ENCODE measurements around the gene NUDT21. TPM values are rescaled to one million over a fixed set of nuclear protein-coding genes. Genes with fewer than 3 reads are reported as not detected.

NUDT21 gene
- total RNA-seq, 6 donors from 2014 or later = 28.3 to 88.2 (median 51.7) TPM

DNA sequence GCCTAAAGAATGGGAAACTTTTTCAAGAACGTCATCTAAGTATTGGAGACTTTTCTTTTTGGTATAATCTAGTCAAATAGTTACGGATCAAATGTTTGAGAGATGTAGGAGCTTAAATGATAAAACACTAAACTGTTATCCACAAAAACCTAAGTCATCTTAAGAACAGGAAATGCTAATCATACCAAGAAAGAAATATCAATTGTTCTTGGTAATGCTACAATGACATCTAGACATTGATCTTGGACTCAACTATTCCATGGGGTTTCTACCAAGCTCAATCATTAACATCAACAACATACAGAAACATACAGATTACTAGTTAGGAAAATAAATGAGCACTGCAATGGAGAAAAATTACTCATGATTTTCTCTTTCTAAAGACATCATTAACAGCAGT lies 3.8 kb downstream of the NUDT21 start:
- H3K27ac ChIP-seq = no peak overlapping the region
- no peaks in the 10 kb centered on the region for H3K27me3 ChIP-seq
- no peaks in the 10 kb centered on the region for H3K9me3 ChIP-seq
- H3K4me3 ChIP-seq = no peak overlapping the region
- no peak for DNase-seq
- H3K4me1 ChIP-seq = peaks cover 13 to 23% (median 21%) of the 10 kb centered on the region in 4 donors
- 88% methylated on average over 2 of the region's 2 CpGs for WGBS, 2 donors
- peaks cover 3 to 50% (median 12%) of the 10 kb centered on the region in 4 donors for H3K36me3 ChIP-seq
- no peak for TF ChIP-seq EP300 (IDR thresholded peaks at IDR 0.05)
- TF ChIP-seq POLR2A (IDR thresholded peaks at IDR 0.05) = no peak
- ATAC-seq (ENCODE audit: low FRiP score in 2 of 2) = no peak

DNA sequence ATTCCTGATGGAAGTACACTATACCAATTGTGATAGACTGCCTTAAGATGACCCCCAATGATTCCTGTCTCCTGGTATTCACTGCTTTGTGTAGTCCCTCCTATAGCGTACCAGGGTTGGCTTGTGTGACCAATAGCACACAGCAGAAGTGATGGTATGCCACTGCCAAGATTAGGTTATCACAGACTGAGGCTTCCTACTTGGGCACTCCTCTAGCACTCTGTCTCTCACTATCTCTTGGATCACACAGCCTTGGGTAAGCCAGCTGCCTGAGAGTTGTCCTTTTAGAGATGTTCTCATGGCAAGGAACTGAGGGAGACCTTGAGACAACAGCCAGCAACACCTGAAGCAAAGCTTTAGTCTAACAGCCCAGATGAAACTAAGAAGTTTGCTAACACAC lies 13.1 kb downstream of the NUDT21 start:
- DNase-seq (no peak), ATAC-seq (ENCODE audit: low FRiP score in 2 of 2) (no peak)
- Histone ChIP-seq H3K36me3 (peaks cover 13 to 72% (median 25%) of the 10 kb centered on the region in 4 donors), H3K4me1 (no peaks in the 10 kb centered on the region), H3K27ac (no peak overlapping the region), H3K9me3 (no peaks in the 10 kb centered on the region), H3K27me3 (no peaks in the 10 kb centered on the region), H3K4me3 (no peak overlapping the region)
- TF ChIP-seq POLR2A (IDR thresholded peaks at IDR 0.05) = no peak
- TF ChIP-seq POLR2AphosphoS5 (IDR thresholded peaks at IDR 0.05) = no peak
- 94 to 100% methylated on average over 1 of the region's 1 CpG for WGBS, 2 donors

GRCh38 chr16:56436258-56436657 lies 14.9 kb downstream of the NUDT21 start:
- no peak for TF ChIP-seq POLR2A (IDR thresholded peaks at IDR 0.05)
- no peak for TF ChIP-seq POLR2AphosphoS5 (IDR thresholded peaks at IDR 0.05)
- TF ChIP-seq, protein P1, sequence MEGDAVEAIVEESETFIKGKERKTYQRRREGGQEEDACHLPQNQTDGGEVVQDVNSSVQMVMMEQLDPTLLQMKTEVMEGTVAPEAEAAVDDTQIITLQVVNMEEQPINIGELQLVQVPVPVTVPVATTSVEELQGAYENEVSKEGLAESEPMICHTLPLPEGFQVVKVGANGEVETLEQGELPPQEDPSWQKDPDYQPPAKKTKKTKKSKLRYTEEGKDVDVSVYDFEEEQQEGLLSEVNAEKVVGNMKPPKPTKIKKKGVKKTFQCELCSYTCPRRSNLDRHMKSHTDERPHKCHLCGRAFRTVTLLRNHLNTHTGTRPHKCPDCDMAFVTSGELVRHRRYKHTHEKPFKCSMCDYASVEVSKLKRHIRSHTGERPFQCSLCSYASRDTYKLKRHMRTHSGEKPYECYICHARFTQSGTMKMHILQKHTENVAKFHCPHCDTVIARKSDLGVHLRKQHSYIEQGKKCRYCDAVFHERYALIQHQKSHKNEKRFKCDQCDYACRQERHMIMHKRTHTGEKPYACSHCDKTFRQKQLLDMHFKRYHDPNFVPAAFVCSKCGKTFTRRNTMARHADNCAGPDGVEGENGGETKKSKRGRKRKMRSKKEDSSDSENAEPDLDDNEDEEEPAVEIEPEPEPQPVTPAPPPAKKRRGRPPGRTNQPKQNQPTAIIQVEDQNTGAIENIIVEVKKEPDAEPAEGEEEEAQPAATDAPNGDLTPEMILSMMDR (IDR thresholded peaks at IDR 0.05) = no peak
- TF ChIP-seq EP300 (IDR thresholded peaks at IDR 0.05) = no peak
- H3K4me3 ChIP-seq = no peak overlapping the region
- ATAC-seq (ENCODE audit: low FRiP score in 2 of 2) = no peak
- H3K27me3 ChIP-seq = no peaks in the 10 kb centered on the region
- no peak for DNase-seq
- H3K4me1 ChIP-seq = no peaks in the 10 kb centered on the region
- H3K36me3 ChIP-seq = peaks cover 22 to 72% (median 27%) of the 10 kb centered on the region in 4 donors
- H3K27ac ChIP-seq = no peak overlapping the region
- H3K9me3 ChIP-seq = no peaks in the 10 kb centered on the region

DNA sequence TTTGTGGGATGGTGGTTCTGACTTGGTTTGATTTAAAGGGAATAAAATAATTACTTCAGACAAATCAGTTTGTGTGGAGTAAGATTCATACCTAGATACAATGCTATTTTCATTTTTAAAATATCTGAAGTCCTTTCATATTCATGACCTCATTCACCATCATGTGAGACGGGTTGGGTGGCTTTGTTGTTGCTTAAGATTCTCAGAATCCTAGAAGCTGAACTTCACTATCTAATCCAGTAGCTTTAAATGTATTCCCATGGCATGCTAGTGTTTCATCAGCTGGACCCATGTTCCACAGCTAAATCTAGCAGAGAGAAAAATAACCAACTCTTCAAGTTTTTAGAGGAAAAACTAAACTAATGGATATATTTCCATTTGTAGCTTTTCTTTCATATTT lies 23.0 kb downstream of the NUDT21 start:
- Histone ChIP-seq H3K4me3 (no peak overlapping the region), H3K27me3 (no peaks in the 10 kb centered on the region), H3K9me3 (no peaks in the 10 kb centered on the region), H3K4me1 (peaks cover 8 to 20% (median 12%) of the 10 kb centered on the region in 4 donors), H3K36me3 (peaks cover 0 to 22% (median 7%) of the 10 kb centered on the region in 4 donors), H3K27ac (no peak overlapping the region)
- ATAC-seq (ENCODE audit: low FRiP score in 2 of 2) (no peak), DNase-seq (no peak)
- TF ChIP-seq POLR2AphosphoS5 (IDR thresholded peaks at IDR 0.05) (no peak), POLR2A (IDR thresholded peaks at IDR 0.05) (no peak), EP300 (IDR thresholded peaks at IDR 0.05) (no peak)
- TF ChIP-seq, protein P1 (IDR thresholded peaks at IDR 0.05) = no peak
- WGBS, 2 donors = 68 to 94% methylated on average over 1 of the region's 1 CpG

DNA sequence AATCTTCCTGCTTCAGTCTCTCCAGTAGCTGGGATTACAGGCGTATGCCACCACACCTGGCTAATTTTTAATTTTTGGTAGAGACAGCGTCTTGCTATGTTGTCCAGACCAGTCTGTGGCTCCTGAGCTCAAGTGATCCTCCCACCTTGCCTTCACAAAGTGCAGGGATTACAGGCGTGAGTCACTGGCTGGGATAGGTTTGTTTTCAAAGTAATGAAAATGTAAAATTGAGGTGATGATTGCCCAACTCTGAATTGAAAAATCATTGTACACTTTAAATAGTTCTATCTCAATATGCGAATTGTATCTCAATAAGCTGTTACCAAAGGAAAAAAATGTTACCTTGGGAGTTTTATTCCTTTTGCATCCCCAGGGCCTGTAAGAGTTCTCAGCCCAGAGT lies 24.5 kb downstream of the NUDT21 start:
- no peak for ATAC-seq (ENCODE audit: low FRiP score in 2 of 2)
- H3K27ac ChIP-seq = no peak overlapping the region
- 93 to 95% methylated on average over 4 of the region's 4 CpGs for WGBS, 2 donors

More for the DNA sequence above, 24.5 kb downstream of the NUDT21 start:
- Histone ChIP-seq H3K27me3 (no peaks in the 10 kb centered on the region), H3K36me3 (peaks cover 0 to 8% (median 0%) of the 10 kb centered on the region in 4 donors), H3K9me3 (no peaks in the 10 kb centered on the region), H3K4me1 (peaks cover 15 to 26% (median 19%) of the 10 kb centered on the region in 4 donors), H3K4me3 (no peak overlapping the region)
- no peak for TF ChIP-seq EP300 (IDR thresholded peaks at IDR 0.05)
- no peak for TF ChIP-seq POLR2A (IDR thresholded peaks at IDR 0.05)
- no peak for TF ChIP-seq POLR2AphosphoS5 (IDR thresholded peaks at IDR 0.05)
- TF ChIP-seq, protein P1 (IDR thresholded peaks at IDR 0.05) = no peak
- DNase-seq = no peak

Measured in upper lobe of left lung (tissue), 6 donors.